CD4-positive, alpha-beta T cell treated with Interleukin-15 for 4 hours (primary cell): ENCODE measurements around the gene SMIM35.

Experiments used
- DNase-seq: peaks from one replicate; pipeline ENCODE4 v3.0.0-alpha.2; 2020; ENCODE audit warnings: low spot score

Gene SMIM35

DNA sequence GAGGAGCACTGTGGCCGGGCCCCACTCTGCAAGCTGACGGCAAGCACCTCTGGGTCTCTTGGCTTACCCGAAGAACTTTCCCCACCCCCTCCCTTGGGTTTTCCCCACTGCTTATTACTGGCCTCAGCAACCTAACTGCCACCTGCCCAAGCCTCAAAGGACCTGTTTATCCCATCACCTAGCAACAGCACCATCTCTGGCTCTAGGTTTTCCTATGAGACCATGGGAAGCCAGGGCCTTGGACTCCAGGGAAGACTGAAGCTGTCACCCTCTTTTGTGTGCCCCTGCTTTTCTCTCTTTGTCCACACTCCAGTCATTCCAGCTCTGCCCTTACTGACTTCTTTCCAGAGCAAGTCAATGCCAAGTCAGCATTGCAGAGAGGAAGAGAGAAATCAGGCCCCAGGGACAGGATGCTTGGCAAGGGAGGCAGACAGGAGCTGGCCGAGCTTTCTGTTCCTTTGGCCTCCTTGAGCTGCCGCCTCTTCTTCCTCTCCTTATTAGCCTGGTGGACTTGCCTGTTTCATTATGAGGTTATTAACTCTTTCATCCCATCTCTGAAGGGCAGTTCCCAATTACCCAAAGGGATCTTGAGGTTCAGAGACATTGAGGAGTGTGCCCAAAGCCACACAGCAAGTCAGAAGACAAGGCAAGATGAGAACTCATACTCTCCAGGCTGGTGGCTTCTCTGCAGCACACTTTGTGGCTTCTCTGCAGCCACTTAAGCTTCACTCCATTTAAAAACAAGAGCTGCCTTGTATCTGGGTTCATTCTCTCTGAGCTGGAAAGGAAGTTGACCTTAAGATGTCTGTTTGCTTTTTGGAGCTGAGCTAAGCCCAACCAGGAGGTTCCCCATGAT is at the start of gene SMIM35:
Gene SMIM35, minus strand, starts transcription at position 51 of the 856 bp plus-strand sequence. CDS start 206 bp downstream, outside the sequence.
- no peak for DNase-seq

DNA sequence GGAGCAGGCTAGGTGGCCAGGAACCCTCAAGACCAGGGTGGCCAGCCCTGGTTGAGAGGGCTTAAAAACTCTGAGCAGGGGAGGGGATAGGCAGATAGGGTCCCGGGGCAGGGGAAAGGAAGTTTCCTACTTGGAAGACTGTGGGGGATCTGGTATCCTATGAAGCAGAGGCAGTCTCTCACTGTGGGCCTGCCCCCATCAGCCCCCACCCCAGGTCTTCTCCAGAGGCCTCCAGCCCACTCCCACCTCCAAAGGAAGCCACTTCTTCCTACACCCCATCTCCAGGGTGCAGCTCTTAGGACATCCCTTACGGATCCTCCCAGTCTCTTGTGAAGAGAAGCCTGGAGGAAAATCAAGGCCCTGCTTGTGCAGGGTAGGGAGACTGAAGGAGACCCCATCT is 49.6 kb upstream of the SMIM35 start:
- DNase-seq = no peak

- DNase-seq = no peak
Measured at GRCh38 chr11:118135796-118136165, 49.0 kb upstream of the SMIM35 start.

DNA sequence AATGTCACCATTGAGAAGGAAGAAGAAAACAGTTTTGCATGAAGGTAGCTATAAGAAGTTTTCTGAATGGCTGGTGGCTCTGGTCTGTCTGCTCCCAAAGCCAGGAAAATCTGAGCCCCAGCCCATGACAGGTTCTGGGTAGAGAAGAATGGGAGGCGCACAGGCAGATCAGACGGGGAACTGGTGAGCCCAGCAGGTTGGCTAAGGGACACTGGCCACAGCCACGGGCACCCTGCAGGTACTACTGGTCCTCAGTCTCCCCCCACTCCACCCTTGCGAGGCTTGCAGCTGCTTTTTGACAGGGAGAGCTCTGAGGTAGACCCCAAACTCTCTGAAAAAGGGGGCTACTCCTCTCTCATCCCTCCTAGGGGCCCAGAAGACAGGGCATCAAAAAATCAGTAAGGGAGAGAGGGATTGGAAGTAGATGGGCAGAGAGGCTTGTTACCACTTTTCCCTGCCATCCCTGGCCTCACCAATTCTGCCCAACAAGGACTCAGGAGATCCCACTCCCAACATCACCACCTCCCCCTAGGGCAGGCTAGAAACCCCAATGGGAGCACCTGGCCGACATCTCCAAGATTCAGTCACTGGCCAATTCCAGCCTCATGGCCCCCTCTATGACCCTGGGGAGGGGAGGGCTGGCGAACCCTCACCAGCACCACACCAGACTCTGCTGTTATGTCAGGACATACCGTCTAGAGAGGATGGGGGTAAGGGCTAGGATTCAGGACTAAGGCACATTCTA is 48.5 kb upstream of the SMIM35 start:
- DNase-seq = no peak

DNA sequence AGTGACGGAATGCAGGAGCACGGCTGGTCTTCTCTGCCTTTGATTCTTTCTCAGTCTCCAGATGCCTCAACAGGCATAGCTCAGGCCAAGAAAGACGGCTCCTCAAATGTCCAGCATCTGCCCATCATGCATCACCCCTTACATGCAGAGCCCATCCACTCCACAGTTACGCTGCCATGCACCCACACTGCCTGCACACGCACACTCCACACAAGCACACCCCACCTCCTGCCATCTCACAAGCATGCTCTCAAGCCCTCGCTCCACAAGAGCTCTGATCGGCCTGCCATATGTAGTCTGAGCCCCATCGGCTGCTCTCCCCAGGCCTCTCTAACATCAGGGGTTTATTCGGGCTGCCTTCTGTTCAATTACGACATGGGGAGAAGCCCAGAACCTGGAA is 47.1 kb upstream of the SMIM35 start:
- DNase-seq = no peak

DNA sequence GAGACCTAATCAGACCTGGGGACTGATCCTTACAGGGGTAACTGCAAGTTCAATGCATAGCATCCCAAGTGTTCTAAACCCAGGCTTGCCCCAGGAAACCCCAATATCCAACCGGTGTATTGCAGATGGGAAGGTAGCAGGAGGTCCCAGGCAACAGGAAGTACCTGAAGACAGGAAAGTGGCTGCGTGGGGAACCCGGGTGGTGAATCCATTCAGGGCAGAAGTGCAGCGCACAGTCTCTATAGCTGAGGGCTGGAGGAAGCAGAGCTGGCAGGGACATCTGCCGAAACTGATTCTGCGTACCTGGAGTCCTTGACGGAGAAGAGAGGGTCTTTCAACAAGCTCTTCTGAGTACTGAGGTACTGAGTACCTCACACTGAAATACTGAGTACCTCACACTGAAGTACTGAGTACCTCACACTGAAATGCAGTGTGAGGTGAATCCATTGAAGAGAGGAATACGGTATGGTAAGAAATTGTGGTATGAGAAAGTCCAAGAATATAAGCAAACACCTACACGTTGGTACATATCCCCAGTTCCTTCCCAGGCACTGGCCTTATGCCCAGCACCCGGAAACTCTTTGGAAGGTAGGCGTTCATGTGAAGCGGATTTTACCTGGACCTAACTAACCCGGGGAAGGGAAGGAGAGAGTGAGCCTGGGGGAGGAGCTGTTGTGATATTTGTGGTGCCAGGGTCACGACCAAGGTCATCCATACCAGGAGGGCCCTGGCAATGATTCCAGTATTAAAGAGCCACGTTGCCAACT is 45.8 kb upstream of the SMIM35 start:
- DNase-seq = no peak

- DNase-seq = no peak
Measured at GRCh38 chr11:118129471-118130172, 42.9 kb upstream of the SMIM35 start.

GRCh38 chr11:118128721-118129470 is 42.1 kb upstream of the SMIM35 start:
- no peak for DNase-seq

DNA sequence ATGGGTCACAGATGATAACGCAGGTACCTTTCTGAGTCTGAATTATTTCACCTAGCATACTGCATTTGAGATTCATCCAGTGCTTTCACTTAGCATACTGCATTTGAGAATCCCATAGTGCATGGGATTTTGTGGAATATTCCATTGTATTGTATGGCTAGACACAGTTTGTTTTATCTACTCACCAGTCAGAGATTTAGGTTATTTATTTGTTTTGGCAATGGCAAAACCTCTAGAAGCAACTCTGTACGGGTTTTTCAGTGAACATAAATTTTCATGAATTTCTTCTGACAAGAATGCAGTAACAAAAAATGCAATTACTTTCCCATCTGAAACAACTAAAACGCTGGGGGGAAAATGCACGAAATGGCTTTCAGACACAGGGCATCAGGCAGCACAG is 41.5 kb upstream of the SMIM35 start:
- no peak for DNase-seq

GRCh38 chr11:118126082-118126838 is 39.5 kb upstream of the SMIM35 start:
- DNase-seq = no peak

- DNase-seq = no peak
Measured at GRCh38 chr11:118124929-118125535, 38.3 kb upstream of the SMIM35 start.

DNA sequence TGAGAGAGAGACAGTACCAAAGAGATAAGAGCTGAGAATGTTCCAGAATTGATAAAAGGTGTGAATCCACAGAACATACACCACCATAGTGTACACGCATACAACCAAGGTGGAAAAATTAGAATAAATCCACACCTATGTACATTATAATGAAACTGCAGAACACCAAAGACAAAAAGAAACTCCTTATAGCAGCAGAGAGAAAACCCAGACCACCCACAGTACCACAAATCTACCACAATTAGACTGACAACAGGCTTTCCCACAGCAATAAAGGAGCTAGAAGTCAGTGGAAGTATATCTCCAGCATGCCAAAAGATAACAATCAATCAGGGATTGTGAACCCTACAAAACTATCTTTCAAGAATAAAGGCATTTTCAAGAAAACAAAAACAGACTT is 34.0 kb upstream of the SMIM35 start:
- DNase-seq = no peak

GRCh38 chr11:118117790-118118601 is 31.2 kb upstream of the SMIM35 start:
- peak; percentile 12 for DNase-seq

- peak; percentile 22 for DNase-seq
Measured at GRCh38 chr11:118115048-118115447, 28.3 kb upstream of the SMIM35 start.

DNA sequence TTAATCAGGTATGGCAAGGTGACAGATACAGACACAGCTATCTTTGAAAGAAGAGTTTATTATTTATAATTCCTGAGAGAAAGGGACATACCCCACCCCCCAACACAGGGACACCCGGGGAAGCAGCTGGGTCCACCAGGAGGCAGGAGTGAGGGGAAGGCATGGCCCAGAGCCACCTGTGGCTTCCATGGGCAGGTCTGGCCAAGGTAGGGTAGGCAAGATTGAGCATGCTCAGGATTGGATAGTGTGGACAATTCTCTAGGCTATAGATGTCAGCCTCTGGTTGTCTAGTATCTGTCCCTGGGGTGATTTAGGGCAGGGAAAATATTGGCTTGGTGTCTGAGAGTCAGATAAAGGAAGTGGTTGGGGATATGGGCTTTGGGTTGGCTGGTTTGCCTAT is 27.5 kb upstream of the SMIM35 start:
- no peak for DNase-seq

DNA sequence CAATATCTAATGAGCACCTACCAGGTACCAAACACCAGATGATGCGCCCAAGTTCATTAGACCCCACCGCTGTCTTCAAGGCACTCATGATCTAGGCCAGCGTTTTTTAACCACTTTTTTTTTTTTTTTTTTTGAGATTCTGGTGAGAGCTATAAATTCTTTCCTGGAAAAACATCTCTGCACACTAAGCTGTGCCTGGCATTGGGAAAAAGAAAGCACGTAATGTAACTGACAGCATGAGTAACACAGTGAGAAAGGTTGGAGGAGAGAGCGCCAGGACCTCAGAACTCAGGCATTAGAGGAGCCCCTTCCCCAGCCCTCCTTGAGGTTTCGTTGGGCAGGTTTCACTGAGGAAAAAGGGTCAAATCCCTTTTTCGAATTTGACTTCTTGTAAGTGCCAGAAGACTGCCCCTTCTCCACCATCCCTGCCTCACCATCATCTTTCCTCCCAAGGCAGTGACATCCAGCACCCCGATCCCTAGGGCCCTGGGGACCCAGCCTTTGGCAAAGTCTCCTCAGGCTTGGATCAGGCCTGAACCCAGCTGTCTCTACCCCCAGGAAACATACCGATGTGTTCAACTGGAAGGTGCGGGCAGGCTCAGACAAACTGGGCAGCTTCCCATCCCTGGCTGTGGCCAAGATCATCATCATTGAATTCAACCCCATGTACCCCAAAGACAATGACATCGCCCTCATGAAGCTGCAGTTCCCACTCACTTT is 26.1 kb upstream of the SMIM35 start:
- no peak for DNase-seq

DNA sequence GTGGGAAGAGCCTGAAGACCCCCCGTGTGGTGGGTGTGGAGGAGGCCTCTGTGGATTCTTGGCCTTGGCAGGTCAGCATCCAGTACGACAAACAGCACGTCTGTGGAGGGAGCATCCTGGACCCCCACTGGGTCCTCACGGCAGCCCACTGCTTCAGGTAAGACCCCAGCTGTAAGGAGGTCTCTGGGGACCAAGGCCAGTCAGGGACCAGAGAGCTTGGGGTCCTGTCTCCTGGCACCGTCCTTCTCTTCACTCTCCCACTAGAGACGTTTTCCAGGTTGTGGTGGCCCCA is 24.9 kb upstream of the SMIM35 start:
- no peak for DNase-seq

GRCh38 chr11:118111019-118111743 is 24.4 kb upstream of the SMIM35 start:
- DNase-seq = no peak
